Lower leg skin (tissue), 4 donors: ENCODE results near the gene RASGEF1B. TPM values are rescaled to one million over a fixed set of nuclear protein-coding genes. Genes with fewer than 3 reads are reported as not detected.

Experiments used
- DNase-seq, 2 donors: peaks; one replicate each; pipeline ENCODE4 v3.0.0-alpha.2; 2019; ENCODE audit warnings: low spot score in 2 of 2
- H3K4me3 ChIP-seq: fragments of 200-600 bp; sonication (generic); 2 replicates; pipeline ENCODE4 v1.5.1; 2017; ENCODE audit warnings: mild to moderate bottlenecking, low read depth; ENCODE audit not compliant: poor library complexity, severe bottlenecking
- CTCF ChIP-seq, 3 donors: fragments of 450-650 bp; IDR thresholded peaks; one replicate each; pipeline ENCODE4 v1.5.1; 2016; ENCODE audit warnings: antibody characterized with exemption in 3 of 3, mild to moderate bottlenecking in 3 of 3, moderate library complexity in 2 of 3
- POLR2A ChIP-seq, 2 donors: fragments of 450-650 bp; IDR thresholded peaks; one replicate each; pipeline ENCODE4 v1.6.1; 2016 to 2017; ENCODE audit warnings: antibody characterized with exemption in 2 of 2, mild to moderate bottlenecking in 1 of 2, moderate library complexity in 1 of 2
- WGBS, 2 donors: methylation state at CpG; one replicate each; pipeline ENCODE4 v1.1.5; 2018; 5-methylcytosine and 5-hydroxymethylcytosine counted together
- intact Hi-C: fragments of 100-400 bp; cut with DNase I; formaldehyde crosslinking; loops from one replicate; pipeline ENCODE4 v1.15.0; 2023; ENCODE audit warnings: low total_unique reads
- total RNA-seq, 4 donors: library from RNA; depleted of rRNA; stranded (reverse); fragments of >200 nt; gene quantifications; one replicate each; pipeline ENCODE4 v1.1.0, GENCODE V29; 2016

Gene RASGEF1B
- total RNA-seq, 4 donors from 2014 or later, result 53.7 to 58.2 (median 57.6) TPM

GRCh38 chr4:81445196-81445595 lies 26.5 kb downstream of the RASGEF1B start:
- DNase-seq, result no peak
- 94 to 97% methylated on average over 5 of the region's 5 CpGs for WGBS, 2 donors
- TF ChIP-seq POLR2A (IDR thresholded peaks at IDR 0.05) (no peak), CTCF (IDR thresholded peaks at IDR 0.05) (no peak)
- intact Hi-C loops, result no loop called here
- H3K4me3 ChIP-seq, result no peak overlapping the region

- TF ChIP-seq CTCF (IDR thresholded peaks at IDR 0.05) (no peak), POLR2A (IDR thresholded peaks at IDR 0.05) (no peak)
- 92 to 95% methylated on average over 4 of the region's 4 CpGs for WGBS, 2 donors
- H3K4me3 ChIP-seq, result no peak overlapping the region
- no peak for DNase-seq
- intact Hi-C loops, result no loop called here
These were observed 29.1 kb downstream of the RASGEF1B start for GRCh38 chr4:81442484-81443085.

GRCh38 chr4:81440949-81441348 lies 30.8 kb downstream of the RASGEF1B start:
- TF ChIP-seq POLR2A (IDR thresholded peaks at IDR 0.05) (no peak), CTCF (IDR thresholded peaks at IDR 0.05) (no peak)
- no peak for DNase-seq
- intact Hi-C loops, result no loop called here
- no peak overlapping the region for H3K4me3 ChIP-seq
- 93 to 96% methylated on average over 4 of the region's 4 CpGs for WGBS, 2 donors

- TF ChIP-seq CTCF (IDR thresholded peaks at IDR 0.05) (no peak), POLR2A (IDR thresholded peaks at IDR 0.05) (no peak)
- WGBS, 2 donors, result 54 to 68% methylated on average over 2 of the region's 2 CpGs
- intact Hi-C loops, result no loop called here
- no peak overlapping the region for H3K4me3 ChIP-seq
- no peak for DNase-seq
These were observed 34.6 kb downstream of the RASGEF1B start for GRCh38 chr4:81436941-81437574.

GRCh38 chr4:81436096-81436495 lies 35.6 kb downstream of the RASGEF1B start:
- intact Hi-C loops, result no loop called here
- H3K4me3 ChIP-seq, result no peak overlapping the region
- no peak for TF ChIP-seq CTCF (IDR thresholded peaks at IDR 0.05)
- no peak for TF ChIP-seq POLR2A (IDR thresholded peaks at IDR 0.05)
- DNase-seq, result no peak

GRCh38 chr4:81432825-81433224 lies 38.9 kb downstream of the RASGEF1B start:
- WGBS, 2 donors, result 52 to 56% methylated on average over 4 of the region's 4 CpGs
- no peak overlapping the region for H3K4me3 ChIP-seq
- no peak for DNase-seq
- intact Hi-C loops, result no loop called here
- no peak for TF ChIP-seq POLR2A (IDR thresholded peaks at IDR 0.05)
- TF ChIP-seq CTCF (IDR thresholded peaks at IDR 0.05), result no peak
